IPS-18a (cell line): Measurements from ENCODE around the gene LLPH.

Experiments
- H3K27ac ChIP-seq: one replicate; pipeline ENCODE4 v1.5.1; 2013; ENCODE audit warnings: low read length
- H3K27me3 ChIP-seq: one replicate; pipeline ENCODE4 v1.6.1; 2013; ENCODE audit warnings: mild to moderate bottlenecking, low read length; ENCODE audit not compliant: control insufficient read depth, insufficient read depth
- H3K36me3 ChIP-seq: one replicate; pipeline ENCODE4 v1.6.1; 2013; ENCODE audit warnings: low read depth, low read length; ENCODE audit not compliant: control insufficient read depth
- H3K4me1 ChIP-seq: one replicate; pipeline ENCODE4 v1.6.1; 2013; ENCODE audit warnings: low read depth, low read length; ENCODE audit not compliant: control insufficient read depth
- H3K4me3 ChIP-seq: one replicate; pipeline ENCODE4 v1.5.1; 2013; ENCODE audit warnings: low read length
- H3K9ac ChIP-seq: one replicate; pipeline ENCODE4 v1.6.1; 2013; ENCODE audit warnings: mild to moderate bottlenecking, low read length, moderate library complexity
- H3K9me3 ChIP-seq: one replicate; pipeline ENCODE4 v1.6.1; 2013; ENCODE audit warnings: low read depth, low read length; ENCODE audit not compliant: control insufficient read depth

The LLPH gene

DNA sequence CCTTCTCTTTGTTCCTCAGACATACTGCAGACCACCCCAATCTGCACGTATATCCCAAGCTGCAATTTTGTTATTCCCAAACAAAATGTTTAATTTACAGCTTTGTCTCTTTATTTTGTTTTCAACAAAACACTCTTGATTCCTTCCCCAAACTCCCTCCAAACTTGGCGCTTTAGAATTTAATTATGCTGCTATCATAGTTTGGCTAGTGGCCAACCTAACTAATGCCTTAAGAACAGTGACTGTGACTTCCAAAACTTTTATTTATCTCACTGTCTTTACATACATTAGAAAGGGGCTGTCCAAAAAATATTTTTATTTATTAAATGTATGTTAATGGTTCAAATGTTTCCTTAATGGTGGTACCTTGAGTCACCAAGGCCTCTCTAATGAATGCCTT is 32.2 kb upstream of the LLPH start:
- peaks cover 4% of the 10 kb centered on the region for H3K36me3 ChIP-seq
- no peak overlapping the region for H3K4me3 ChIP-seq
- no peaks in the 10 kb centered on the region for H3K4me1 ChIP-seq
- no peak overlapping the region for H3K27ac ChIP-seq
- no peaks in the 10 kb centered on the region for H3K27me3 ChIP-seq
- H3K9ac ChIP-seq, result no peak overlapping the region
- H3K9me3 ChIP-seq, result peaks cover 7% of the 10 kb centered on the region

DNA sequence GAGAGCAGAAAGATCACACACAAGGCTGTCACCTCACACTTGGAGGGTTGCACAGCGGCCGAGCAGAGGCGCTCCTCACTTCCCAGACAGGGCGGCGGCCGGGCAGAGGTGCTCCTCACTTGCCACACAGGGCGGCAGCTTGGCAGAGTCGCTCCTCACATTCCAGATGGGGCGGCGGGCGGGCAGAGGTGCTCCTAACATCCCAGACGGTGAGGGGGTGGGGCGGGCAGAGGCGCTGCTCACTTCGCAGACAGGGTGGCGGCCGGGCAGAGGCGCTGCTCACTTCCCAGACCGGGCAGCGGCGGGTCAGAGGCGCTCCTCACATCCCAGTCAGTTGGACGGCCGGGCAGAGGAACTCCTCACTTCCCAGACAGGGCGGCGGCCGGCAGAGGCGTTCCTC is 30.2 kb upstream of the LLPH start:
- no peaks in the 10 kb centered on the region for H3K4me1 ChIP-seq
- no peak overlapping the region for H3K27ac ChIP-seq
- H3K27me3 ChIP-seq, result no peaks in the 10 kb centered on the region
- peaks cover 7% of the 10 kb centered on the region for H3K9me3 ChIP-seq
- H3K4me3 ChIP-seq, result no peak overlapping the region
- peaks cover 4% of the 10 kb centered on the region for H3K36me3 ChIP-seq
- no peak overlapping the region for H3K9ac ChIP-seq

DNA sequence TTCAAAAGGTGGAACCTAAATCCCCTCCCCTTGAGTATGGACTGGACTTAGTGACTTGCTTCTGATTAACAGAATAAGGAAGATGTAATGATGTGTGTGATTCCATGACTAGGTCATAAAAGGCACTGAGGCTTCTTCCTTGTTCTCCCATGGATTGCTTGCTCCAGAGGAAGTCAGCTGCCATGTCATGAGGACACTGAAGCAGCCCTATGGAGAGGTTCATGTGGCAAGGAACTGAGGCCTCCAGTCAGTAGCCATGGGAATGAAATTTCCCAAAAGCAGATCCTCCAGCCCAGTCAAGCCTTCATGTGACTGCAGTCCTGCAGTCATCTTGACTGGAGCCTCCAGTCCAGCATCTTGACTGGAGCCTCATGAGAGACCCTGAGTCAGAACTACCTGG is 28.6 kb upstream of the LLPH start:
- no peak overlapping the region for H3K9ac ChIP-seq
- H3K27me3 ChIP-seq, result no peaks in the 10 kb centered on the region
- no peaks in the 10 kb centered on the region for H3K9me3 ChIP-seq
- H3K4me1 ChIP-seq, result no peaks in the 10 kb centered on the region
- no peak overlapping the region for H3K4me3 ChIP-seq
- no peak overlapping the region for H3K27ac ChIP-seq
- peaks cover 4% of the 10 kb centered on the region for H3K36me3 ChIP-seq

DNA sequence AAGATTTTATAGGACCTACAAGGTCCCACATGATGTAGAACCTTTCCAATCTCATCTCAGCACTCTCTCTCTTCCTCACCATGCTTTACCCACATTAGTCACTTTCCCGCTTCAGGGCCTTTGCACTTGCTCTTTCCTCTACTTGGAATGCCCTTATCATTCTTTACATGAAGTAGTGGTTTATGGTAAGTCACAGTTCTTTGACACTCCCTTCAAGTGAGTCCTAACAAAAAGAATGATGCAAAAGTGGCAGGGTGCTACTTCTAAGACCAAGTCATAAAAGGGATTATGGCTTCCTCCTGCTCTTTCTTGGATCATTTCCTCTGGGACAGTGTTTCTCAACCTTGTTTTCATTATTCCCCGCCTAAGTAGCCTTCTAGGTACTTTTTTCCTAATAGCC is 26.1 kb upstream of the LLPH start:
- Histone ChIP-seq H3K9ac (no peak overlapping the region), H3K4me3 (no peak overlapping the region), H3K27me3 (no peaks in the 10 kb centered on the region), H3K4me1 (no peaks in the 10 kb centered on the region), H3K36me3 (peaks cover 4% of the 10 kb centered on the region), H3K27ac (no peak overlapping the region), H3K9me3 (no peaks in the 10 kb centered on the region)

DNA sequence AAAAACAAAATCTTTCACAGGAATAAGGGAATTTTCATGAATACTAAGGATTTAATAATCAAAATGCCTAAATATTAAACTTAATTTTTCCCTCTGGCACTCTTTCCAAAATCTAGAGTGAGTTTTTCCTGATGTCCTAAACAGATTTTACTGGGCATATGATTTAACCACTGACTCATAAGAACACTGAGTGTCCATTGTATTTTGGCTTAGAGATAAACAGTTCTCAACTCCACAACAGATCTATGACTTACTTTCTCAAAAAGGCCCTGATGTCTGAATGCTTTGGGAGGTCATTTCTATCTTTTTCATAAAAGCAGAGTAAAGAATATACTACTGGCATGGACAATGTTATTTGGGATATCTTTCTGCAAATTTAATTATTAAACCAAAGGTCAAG is 24.2 kb upstream of the LLPH start:
- Histone ChIP-seq H3K27ac (no peak overlapping the region), H3K4me3 (no peak overlapping the region), H3K36me3 (peaks cover 1% of the 10 kb centered on the region), H3K27me3 (no peaks in the 10 kb centered on the region), H3K9ac (no peak overlapping the region), H3K4me1 (no peaks in the 10 kb centered on the region), H3K9me3 (no peaks in the 10 kb centered on the region)

DNA sequence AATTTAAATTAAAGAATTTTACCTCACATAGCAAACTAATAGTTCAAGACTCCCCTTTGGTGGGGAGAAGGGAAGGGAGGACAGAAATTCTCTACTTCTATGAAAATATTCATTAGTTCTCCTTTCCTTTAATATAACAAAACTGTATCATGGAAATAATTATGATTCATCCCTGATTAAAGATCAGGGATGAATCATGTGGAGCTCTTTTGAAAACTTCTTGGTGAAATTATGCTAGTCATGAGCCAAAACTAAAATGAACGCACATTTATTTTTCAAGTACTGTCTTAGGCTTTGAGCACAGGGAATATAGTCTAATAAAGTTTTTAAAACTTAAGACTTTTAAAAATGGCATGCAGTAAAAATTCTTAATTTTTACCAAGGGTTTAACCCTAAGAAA is 22.2 kb upstream of the LLPH start:
- Histone ChIP-seq H3K9me3 (no peaks in the 10 kb centered on the region), H3K27ac (no peak overlapping the region), H3K36me3 (no peaks in the 10 kb centered on the region), H3K4me1 (no peaks in the 10 kb centered on the region), H3K4me3 (no peak overlapping the region), H3K9ac (no peak overlapping the region), H3K27me3 (no peaks in the 10 kb centered on the region)

DNA sequence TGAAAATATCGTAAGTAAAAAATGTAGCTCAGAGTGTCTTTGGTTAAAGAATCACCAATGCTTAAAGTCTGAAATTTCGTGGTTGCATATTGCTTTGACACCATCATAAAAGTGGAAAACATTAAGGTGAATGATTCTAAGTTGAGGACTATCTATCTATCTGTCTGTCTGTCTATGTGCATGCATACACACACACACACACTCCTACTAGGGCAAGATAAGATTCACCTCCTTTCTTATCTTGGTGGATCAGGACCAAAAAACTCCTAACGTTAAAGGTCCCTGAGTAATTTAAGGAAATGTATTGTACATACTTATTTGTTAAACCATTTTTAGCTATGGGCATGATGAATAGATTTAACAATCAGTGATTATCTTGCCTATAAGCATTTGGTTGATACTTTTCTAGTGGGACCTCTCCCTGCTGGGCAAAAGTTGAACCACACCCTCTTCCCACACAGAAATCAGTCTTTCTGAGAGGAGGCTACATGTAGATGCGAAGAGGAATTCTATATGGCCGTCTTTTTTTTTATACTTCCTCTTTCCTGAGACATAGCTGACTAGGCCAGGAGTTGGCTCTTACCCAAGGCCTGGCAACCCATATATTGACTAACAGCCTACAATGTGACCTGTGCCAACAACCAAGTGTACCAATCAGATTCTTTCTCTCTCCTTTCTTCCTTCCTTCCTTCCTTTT is 19.3 kb upstream of the LLPH start:
- no peaks in the 10 kb centered on the region for H3K9me3 ChIP-seq
- no peak overlapping the region for H3K27ac ChIP-seq
- peaks cover 3% of the 10 kb centered on the region for H3K4me1 ChIP-seq
- H3K36me3 ChIP-seq, result no peaks in the 10 kb centered on the region
- H3K4me3 ChIP-seq, result no peak overlapping the region
- no peaks in the 10 kb centered on the region for H3K27me3 ChIP-seq
- H3K9ac ChIP-seq, result no peak overlapping the region

DNA sequence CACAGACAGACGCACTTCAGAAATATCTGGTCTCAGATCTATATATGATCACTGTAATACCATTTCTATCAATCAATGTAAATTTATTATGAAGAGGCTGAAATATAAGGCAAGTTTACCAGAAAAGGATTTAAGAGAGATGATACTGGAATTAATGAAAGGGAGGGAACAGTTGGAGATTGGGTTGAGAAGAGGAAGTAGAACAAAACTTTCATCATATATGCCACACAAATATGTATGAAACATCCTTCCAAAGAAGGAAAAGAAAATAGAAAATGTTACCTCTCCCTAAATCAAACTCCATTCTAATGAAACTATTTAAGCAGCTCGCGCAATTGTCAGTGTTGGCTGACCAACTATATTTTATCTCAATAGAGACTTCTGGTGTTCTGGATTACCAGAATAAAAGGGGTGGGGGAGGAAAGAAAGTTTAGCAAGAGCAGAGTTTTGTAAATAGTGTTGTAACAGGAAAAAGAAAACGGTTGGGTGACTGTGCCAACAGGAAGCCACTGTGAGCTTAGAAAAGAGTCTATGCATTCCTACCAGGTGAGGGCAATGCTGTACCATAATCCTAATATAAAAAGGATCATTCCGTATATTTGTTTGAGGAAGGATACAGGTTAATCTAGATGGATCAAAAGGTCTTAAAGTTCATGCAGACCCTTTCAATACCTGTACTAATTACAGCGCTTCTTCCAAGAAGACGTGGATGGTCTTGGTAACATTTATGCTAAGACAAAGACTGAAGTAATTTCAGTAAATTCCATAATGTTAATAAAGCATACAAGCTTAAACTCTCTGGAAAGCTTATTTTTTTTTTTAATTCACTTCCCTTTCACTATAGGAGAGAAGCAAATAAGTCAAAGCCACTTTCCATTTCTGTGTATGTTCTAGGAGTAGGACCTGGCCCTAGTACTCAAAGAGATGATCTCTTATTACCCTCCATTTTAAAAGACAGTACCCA is 14.5 kb upstream of the LLPH start:
- no peak overlapping the region for H3K4me3 ChIP-seq
- H3K27ac ChIP-seq, result no peak overlapping the region
- H3K36me3 ChIP-seq, result no peaks in the 10 kb centered on the region

DNA sequence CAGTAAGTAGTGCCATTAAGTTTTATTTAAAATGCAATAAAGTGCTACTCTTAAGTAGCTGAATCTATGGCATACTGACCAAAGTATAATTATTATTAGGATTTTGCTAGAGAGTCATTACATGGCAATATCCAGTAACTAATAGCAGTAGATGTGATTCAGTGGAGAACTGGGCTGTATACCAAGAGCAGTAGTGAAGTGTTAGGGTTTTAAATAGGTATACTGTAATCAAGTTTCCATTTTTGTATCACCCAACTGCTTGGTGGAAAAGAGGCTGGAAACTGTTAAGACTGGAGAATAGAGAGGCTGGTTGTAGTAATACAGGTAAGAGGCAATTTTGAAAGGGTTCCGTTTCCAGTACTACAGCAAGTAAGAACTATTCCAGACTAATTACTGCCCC is 13.3 kb upstream of the LLPH start:
- Histone ChIP-seq H3K9me3 (peaks cover 17% of the 10 kb centered on the region), H3K4me1 (peaks cover 3% of the 10 kb centered on the region), H3K36me3 (no peaks in the 10 kb centered on the region), H3K27ac (no peak overlapping the region), H3K9ac (no peak overlapping the region), H3K4me3 (no peak overlapping the region), H3K27me3 (no peaks in the 10 kb centered on the region)

More for the DNA sequence above, 14.5 kb upstream of the LLPH start:
- Histone ChIP-seq H3K9ac (no peak overlapping the region), H3K4me1 (peaks cover 3% of the 10 kb centered on the region), H3K27me3 (no peaks in the 10 kb centered on the region), H3K9me3 (peaks cover 15% of the 10 kb centered on the region)

DNA sequence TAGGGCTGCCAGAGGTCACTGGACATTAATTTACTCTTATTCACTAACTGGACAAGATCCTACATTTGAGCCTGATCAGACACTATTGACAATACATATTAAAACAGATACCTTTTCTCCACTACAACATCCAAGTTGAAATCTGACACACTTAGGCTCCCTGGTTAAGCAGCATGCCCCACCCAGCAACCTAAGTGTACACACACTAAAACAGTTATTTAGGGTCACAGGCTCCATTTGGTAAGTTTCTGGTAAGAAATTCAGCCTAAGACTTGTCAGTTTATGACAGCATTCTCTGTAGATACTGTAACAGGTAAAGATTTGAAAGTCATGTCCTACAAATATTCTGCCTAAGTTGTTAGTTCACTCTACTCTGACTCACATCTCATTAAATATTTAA is 12.3 kb upstream of the LLPH start:
- no peak overlapping the region for H3K27ac ChIP-seq
- peaks cover 2% of the 10 kb centered on the region for H3K36me3 ChIP-seq
- no peak overlapping the region for H3K9ac ChIP-seq

DNA sequence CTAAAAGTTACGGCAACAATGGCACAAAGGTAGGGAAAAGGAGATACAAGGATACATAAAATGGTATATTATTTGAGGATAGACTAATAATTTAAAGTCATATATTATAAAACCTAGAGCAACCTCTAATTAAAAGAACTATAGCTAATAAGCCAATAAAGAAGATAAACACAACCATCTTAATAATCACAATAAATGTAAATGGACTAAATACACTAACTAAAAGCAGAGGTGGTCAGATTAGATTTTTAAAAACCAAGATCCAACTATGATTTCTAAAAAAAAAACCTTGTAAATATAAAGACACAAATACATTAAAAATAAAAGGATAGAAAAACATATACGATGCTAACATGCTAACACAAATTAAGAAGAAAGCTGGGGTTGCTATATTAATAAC is 10.7 kb upstream of the LLPH start:
- Histone ChIP-seq H3K27me3 (no peaks in the 10 kb centered on the region), H3K4me3 (no peak overlapping the region), H3K4me1 (peaks cover 3% of the 10 kb centered on the region), H3K27ac (no peak overlapping the region), H3K36me3 (peaks cover 7% of the 10 kb centered on the region), H3K9me3 (peaks cover 17% of the 10 kb centered on the region), H3K9ac (no peak overlapping the region)

More for the DNA sequence above, 12.3 kb upstream of the LLPH start:
- Histone ChIP-seq H3K4me1 (peaks cover 3% of the 10 kb centered on the region), H3K9me3 (peaks cover 17% of the 10 kb centered on the region), H3K4me3 (no peak overlapping the region), H3K27me3 (no peaks in the 10 kb centered on the region)
